ENCODE results near the gene OR11A1. TPM values are rescaled to one million over a fixed set of nuclear protein-coding genes. Genes with fewer than 3 reads are reported as not detected.
"Not testable (repeated sequence)": the region's sequence is repeated elsewhere in the genome, so short reads cannot be mapped to it uniquely, and the experiment has no call there.

Gene OR11A1
- total RNA-seq, 1 donor from 2014 or later: not detected

GRCh38 chr6:29442719-29443118 lies 14.2 kb downstream of the OR11A1 start:
- Histone ChIP-seq H3K4me1 (ENCODE audit: insufficient read depth, low read length) (peaks cover 2% of the 10 kb centered on the region), H2AFZ (ENCODE audit: low read depth, low read length) (no peak overlapping the region), H4K20me1 (ENCODE audit: insufficient read depth, low read length) (no peaks in the 10 kb centered on the region), H3K9me3 (ENCODE audit: insufficient read depth, low read depth, low read length) (peaks cover 7% of the 10 kb centered on the region), H3K4me2 (ENCODE audit: low read length) (no peak overlapping the region), H3K79me2 (ENCODE audit: insufficient read depth, low read length) (no peaks in the 10 kb centered on the region), H3K9ac (ENCODE audit: low read length) (no peak overlapping the region), H3K27me3 (ENCODE audit: insufficient read depth, low read length) (no peaks in the 10 kb centered on the region), H3K27ac (ENCODE audit: low read depth, low read length) (no peak overlapping the region), H3K4me3 (ENCODE audit: insufficient read depth, low read depth, low read length) (no peak overlapping the region), H3K36me3 (ENCODE audit: insufficient read depth, low read length) (no peaks in the 10 kb centered on the region)
- TF ChIP-seq CTCF (IDR thresholded peaks at IDR 0.05; ENCODE audit: insufficient read depth, low read depth, low read length) (no peak), EZH2 (IDR thresholded peaks at IDR 0.05; ENCODE audit: insufficient read depth, low read length) (no peak)
- FAIRE-seq (no peak), DNase-seq (ENCODE audit: low read depth) (no peak)
- Mint-ChIP-seq H3K27ac (ENCODE audit: unreplicated experiment) (no peak overlapping the region), H3K9me3 (ENCODE audit: unreplicated experiment) (peaks cover 3% of the 10 kb centered on the region), H3K27me3 (ENCODE audit: low read depth, unreplicated experiment) (peaks cover 4% of the 10 kb centered on the region), H3K4me1 (ENCODE audit: low read depth, unreplicated experiment) (peaks cover 20% of the 10 kb centered on the region), H3K4me3 (ENCODE audit: unreplicated experiment) (no peak overlapping the region), H3K36me3 (ENCODE audit: low read depth, unreplicated experiment) (peaks cover 2% of the 10 kb centered on the region)

GRCh38 chr6:29439006-29439405 lies 17.9 kb downstream of the OR11A1 start, which contains the start of gene OR10C1:
Gene OR10C1 (plus strand): TSS chr6:29439306. CDS start chr6:29440016, 710 bp downstream.
- no peak within 1 kb of the TSS for H3K4me2 ChIP-seq (ENCODE audit: low read length)
- DNase-seq (ENCODE audit: low read depth) (no peak), FAIRE-seq (no peak)
- H3K36me3 ChIP-seq (ENCODE audit: insufficient read depth, low read length): no peaks in the 10 kb centered on the region
- H3K27ac ChIP-seq (ENCODE audit: low read depth, low read length): no peak within 1 kb of the TSS
- H3K9ac ChIP-seq (ENCODE audit: low read length): no peak within 1 kb of the TSS
- Mint-ChIP-seq H3K27me3 (ENCODE audit: low read depth, unreplicated experiment) (peaks cover 4% of the 10 kb centered on the region), H3K4me1 (ENCODE audit: low read depth, unreplicated experiment) (no peaks in the 10 kb centered on the region), H3K4me3 (ENCODE audit: unreplicated experiment) (no peak within 1 kb of the TSS), H3K27ac (ENCODE audit: unreplicated experiment) (no peak within 1 kb of the TSS), H3K9me3 (ENCODE audit: unreplicated experiment) (peaks cover 10% of the 10 kb centered on the region), H3K36me3 (ENCODE audit: low read depth, unreplicated experiment) (peaks cover 2% of the 10 kb centered on the region)
- peaks cover 7% of the 10 kb centered on the region for H3K9me3 ChIP-seq (ENCODE audit: insufficient read depth, low read depth, low read length)
- no peak for TF ChIP-seq CTCF (IDR thresholded peaks at IDR 0.05; ENCODE audit: insufficient read depth, low read depth, low read length)
- no peak for TF ChIP-seq EZH2 (IDR thresholded peaks at IDR 0.05; ENCODE audit: insufficient read depth, low read length)
- no peaks in the 10 kb centered on the region for H3K4me1 ChIP-seq (ENCODE audit: insufficient read depth, low read length)
- H3K79me2 ChIP-seq (ENCODE audit: insufficient read depth, low read length): no peaks in the 10 kb centered on the region
- H4K20me1 ChIP-seq (ENCODE audit: insufficient read depth, low read length): no peaks in the 10 kb centered on the region
- no peak within 1 kb of the TSS for H3K4me3 ChIP-seq (ENCODE audit: insufficient read depth, low read depth, low read length)
- H3K27me3 ChIP-seq (ENCODE audit: insufficient read depth, low read length): no peaks in the 10 kb centered on the region
- H2AFZ ChIP-seq (ENCODE audit: low read depth, low read length): no peak within 1 kb of the TSS

- FAIRE-seq; DNase-seq (ENCODE audit: low read depth); H3K4me2 ChIP-seq (ENCODE audit: low read length): not testable (repeated sequence)
Measured at GRCh38 chr6:29436730-29437129, 20.1 kb downstream of the OR11A1 start.

More at GRCh38 chr6:29436730-29437129, 20.1 kb downstream of the OR11A1 start:
- not testable (repeated sequence) for H3K27ac ChIP-seq (ENCODE audit: low read depth, low read length); H3K4me1 Mint-ChIP-seq (ENCODE audit: low read depth, unreplicated experiment); H3K4me1 ChIP-seq (ENCODE audit: insufficient read depth, low read length); H4K20me1 ChIP-seq (ENCODE audit: insufficient read depth, low read length); H3K79me2 ChIP-seq (ENCODE audit: insufficient read depth, low read length); H3K4me3 ChIP-seq (ENCODE audit: insufficient read depth, low read depth, low read length); H3K27ac Mint-ChIP-seq (ENCODE audit: unreplicated experiment); H3K27me3 ChIP-seq (ENCODE audit: insufficient read depth, low read length); H3K4me3 Mint-ChIP-seq (ENCODE audit: unreplicated experiment); H2AFZ ChIP-seq (ENCODE audit: low read depth, low read length); H3K27me3 Mint-ChIP-seq (ENCODE audit: low read depth, unreplicated experiment); H3K36me3 ChIP-seq (ENCODE audit: insufficient read depth, low read length); H3K36me3 Mint-ChIP-seq (ENCODE audit: low read depth, unreplicated experiment); H3K9me3 ChIP-seq (ENCODE audit: insufficient read depth, low read depth, low read length); H3K9ac ChIP-seq (ENCODE audit: low read length)
- H3K9me3 Mint-ChIP-seq (ENCODE audit: unreplicated experiment): peaks cover 13% of the 10 kb centered on the region

Data from astrocyte (in vitro differentiated cells and primary cell).